Measurements from ENCODE around the gene RFTN1. TPM values are rescaled to one million over a fixed set of nuclear protein-coding genes. Genes with fewer than 3 reads are reported as not detected.

Gene RFTN1
- total and polyA plus RNA-seq, 10 of the 15 experiments (the other 5 are each of a cell fraction or from before 2014, with no cell fraction given), result 20.6 to 213 (median 147) TPM

DNA sequence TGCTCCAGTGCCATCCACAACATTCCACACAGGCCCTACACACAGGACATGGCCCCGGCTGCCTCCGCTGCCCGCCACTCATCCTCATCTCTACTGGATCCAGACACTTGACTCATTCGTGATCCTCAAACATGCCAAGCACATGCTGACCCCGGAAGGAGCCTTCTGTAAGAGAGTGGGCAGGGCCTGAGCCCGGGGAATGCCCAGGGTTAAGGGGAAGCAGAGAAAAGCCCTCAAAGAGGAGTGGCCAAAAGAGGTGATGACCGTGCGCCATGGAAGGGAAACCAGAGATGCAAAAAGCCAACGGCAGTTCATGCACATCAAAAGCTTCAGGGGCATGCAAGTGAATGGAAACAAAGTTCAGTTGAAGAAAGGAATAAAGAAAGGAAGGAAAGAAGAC, 46.1 kb downstream of the RFTN1 start:
- Histone ChIP-seq H3K9ac (ENCODE audit: control insufficient read depth, insufficient read depth, low read length) (peak overlapping the region; percentile 32), H3K36me3 (ENCODE audit: control insufficient read depth in 2 of 2, insufficient read depth in 2 of 2, low read length in 1 of 2) (peaks cover 14 to 24% of the 10 kb centered on the region in 2 experiments), H3K27ac (ENCODE audit: control insufficient read depth, insufficient read depth) (peak overlapping the region; percentile 53), H4K20me1 (ENCODE audit: control insufficient read depth, insufficient read depth) (no peaks in the 10 kb centered on the region), H3K9me3 (replicated peaks; ENCODE audit: control insufficient read depth, insufficient read depth, low read length) (peaks cover 11% of the 10 kb centered on the region), H2AFZ (ENCODE audit: control insufficient read depth, low read depth, low read length) (peak overlapping the region; percentile 13), H3K4me3 (no peak overlapping the region), H3K79me2 (ENCODE audit: control insufficient read depth, insufficient read depth, low read length) (peaks cover 64% of the 10 kb centered on the region), H3K4me1 (ENCODE audit: control insufficient read depth, insufficient read depth, low read length) (peaks cover 28% of the 10 kb centered on the region), H3K27me3 (replicated peaks in 1 of 2; ENCODE audit: control insufficient read depth in 2 of 2, insufficient read depth in 2 of 2, low read length in 1 of 2) (no peaks in the 10 kb centered on the region), H3K4me2 (ENCODE audit: control insufficient read depth, insufficient read depth) (peak overlapping the region; percentile 67; the same call in 1 of the 2 replicates)
- 35% methylated on average over 8 of the region's 9 CpGs for WGBS (ENCODE audit: insufficient coverage, insufficient replicate concordance, low lambda C conversion rate, missing lambda C conversion rate)
- intact Hi-C loops (cut with micrococcal nuclease; ENCODE audit: unreplicated experiment), result no loop called here
- SMC1A ChIA-PET (ENCODE audit: uncharacterized antibody, unreplicated experiment), result interaction anchor here (0.8 to 1.8 kb wide), 6 partner anchors 9 to 88 kb away, joined by 3 to 6 read pairs (median 4); no protein-coding TSS in a partner anchor
- no TSS peak for BruUV-seq (replicated peaks)
- FAIRE-seq (no peak), DNase-seq (ENCODE audit: low read depth, low spot score) (peak; percentile 28), ATAC-seq (peak; percentile 93)
- CTCF ChIA-PET, result interaction anchor here (1.0 to 1.1 kb wide), 3 partner anchors 35 to 100 kb away, joined by 3 to 4 read pairs (median 3); no protein-coding TSS in a partner anchor
- in situ Hi-C loops (cut with MboI), result no loop called here
- POLR2A ChIA-PET, result interaction anchor here (1.3 to 3.4 kb wide), 3 partner anchors 11 to 38 kb away, joined by 3 to 14 read pairs (median 9); no protein-coding TSS in a partner anchor
- RAD21 ChIA-PET (ENCODE audit: unreplicated experiment), result interaction anchor here (0.8 to 2.2 kb wide), 6 partner anchors 15 to 93 kb away, joined by 3 to 8 read pairs (median 4); no protein-coding TSS in a partner anchor
- TF ChIP-seq POLR2A (IDR thresholded peaks at IDR 0.05; ENCODE audit: low read depth, low read length), result peak; percentile 49; the same call in 1 of the 2 replicates
- TF ChIP-seq IRF3 (IDR thresholded peaks at IDR 0.05), result no peak
- no peak for TF ChIP-seq PAX8 (IDR thresholded peaks at IDR 0.05)
- TF ChIP-seq, protein P1, sequence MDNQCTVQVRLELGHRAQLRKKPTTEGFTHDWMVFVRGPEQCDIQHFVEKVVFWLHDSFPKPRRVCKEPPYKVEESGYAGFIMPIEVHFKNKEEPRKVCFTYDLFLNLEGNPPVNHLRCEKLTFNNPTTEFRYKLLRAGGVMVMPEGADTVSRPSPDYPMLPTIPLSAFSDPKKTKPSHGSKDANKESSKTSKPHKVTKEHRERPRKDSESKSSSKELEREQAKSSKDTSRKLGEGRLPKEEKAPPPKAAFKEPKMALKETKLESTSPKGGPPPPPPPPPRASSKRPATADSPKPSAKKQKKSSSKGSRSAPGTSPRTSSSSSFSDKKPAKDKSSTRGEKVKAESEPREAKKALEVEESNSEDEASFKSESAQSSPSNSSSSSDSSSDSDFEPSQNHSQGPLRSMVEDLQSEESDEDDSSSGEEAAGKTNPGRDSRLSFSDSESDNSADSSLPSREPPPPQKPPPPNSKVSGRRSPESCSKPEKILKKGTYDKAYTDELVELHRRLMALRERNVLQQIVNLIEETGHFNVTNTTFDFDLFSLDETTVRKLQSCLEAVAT (IDR thresholded peaks at IDR 0.05), result 0 out of 2 replicates have a peak, but pooled peaks have one; percentile 8
- TF ChIP-seq IKZF2 (IDR thresholded peaks at IDR 0.05), result no peak
- no peak for TF ChIP-seq USF1 (IDR thresholded peaks at IDR 0.05; ENCODE audit: borderline replicate concordance, extremely low read length, insufficient read depth, low read depth, low read length)
- 0 out of 2 replicates have a peak, but pooled peaks have one; percentile 12 for TF ChIP-seq EED (IDR thresholded peaks at IDR 0.05; ENCODE audit: low read depth)
- no peak for TF ChIP-seq BCL3 (IDR thresholded peaks at IDR 0.05; ENCODE audit: borderline replicate concordance, insufficient read depth, low read depth, low read length, poor library complexity, severe bottlenecking)
- TF ChIP-seq SUPT20H (IDR thresholded peaks at IDR 0.05; ENCODE audit: borderline replicate concordance, control insufficient read depth, low read depth, low read length), result no peak
- TF ChIP-seq BHLHE40 (IDR thresholded peaks at IDR 0.05; ENCODE audit: borderline replicate concordance in 1 of 2, low read depth in 2 of 2, low read length in 1 of 2), result 0 out of 4 replicates have a peak, but pooled peaks of 1 of the 2 experiments have one; percentile 12
- no peak for TF ChIP-seq BCL11A (IDR thresholded peaks at IDR 0.05; ENCODE audit: low read depth, low read length)
- no peak for TF ChIP-seq RUNX3 (IDR thresholded peaks at IDR 0.05; ENCODE audit: low read length)
- TF ChIP-seq FOXK2 (IDR thresholded peaks at IDR 0.05), result no peak
- no peak for TF ChIP-seq EGR1 (IDR thresholded peaks at IDR 0.05; ENCODE audit: borderline replicate concordance in 1 of 2, low read depth in 2 of 2, low read length in 2 of 2)
- TF ChIP-seq SKIL (IDR thresholded peaks at IDR 0.05; ENCODE audit: low read depth, poor library complexity, severe bottlenecking), result no peak
